LNCaP clone FGC (cell line): ENCODE results near the gene MPC2.

Experiments used
- DNase-seq: peaks from one replicate; pipeline ENCODE4 v3.0.0-alpha.2; 2011; ENCODE audit warnings: low read depth
- H3K4me3 ChIP-seq: 2 replicates; pipeline ENCODE4 v1.5.1; 2011; ENCODE audit warnings: mild to moderate bottlenecking, low read depth, low read length, control low read depth
- CTCF ChIP-seq: IDR thresholded peaks from 2 replicates; pipeline ENCODE4 v1.5.1; 2012; ENCODE audit warnings: mild to moderate bottlenecking; ENCODE audit not compliant: control insufficient read depth, insufficient read depth; ENCODE audit errors: extremely low read depth

The MPC2 gene

DNA sequence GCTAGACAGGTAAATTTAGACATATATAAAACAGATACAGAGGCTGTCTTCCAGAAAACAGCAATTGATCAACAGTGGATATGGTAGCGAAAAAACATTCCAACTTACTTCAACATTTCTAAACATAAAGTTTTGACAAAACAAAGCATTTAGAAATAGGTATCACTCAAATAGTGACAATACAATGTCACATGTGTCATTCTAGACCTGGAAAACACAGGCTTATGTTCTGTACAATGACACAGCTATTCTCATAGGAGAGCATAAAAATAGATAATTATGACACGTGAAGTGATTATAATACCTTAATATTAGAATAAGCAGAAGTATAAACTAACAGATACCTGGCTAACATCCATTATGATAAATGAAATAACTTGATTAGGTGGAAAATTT is 8.4 kb downstream of the MPC2 start:
- DNase-seq: no peak
- TF ChIP-seq CTCF: no peak

DNA sequence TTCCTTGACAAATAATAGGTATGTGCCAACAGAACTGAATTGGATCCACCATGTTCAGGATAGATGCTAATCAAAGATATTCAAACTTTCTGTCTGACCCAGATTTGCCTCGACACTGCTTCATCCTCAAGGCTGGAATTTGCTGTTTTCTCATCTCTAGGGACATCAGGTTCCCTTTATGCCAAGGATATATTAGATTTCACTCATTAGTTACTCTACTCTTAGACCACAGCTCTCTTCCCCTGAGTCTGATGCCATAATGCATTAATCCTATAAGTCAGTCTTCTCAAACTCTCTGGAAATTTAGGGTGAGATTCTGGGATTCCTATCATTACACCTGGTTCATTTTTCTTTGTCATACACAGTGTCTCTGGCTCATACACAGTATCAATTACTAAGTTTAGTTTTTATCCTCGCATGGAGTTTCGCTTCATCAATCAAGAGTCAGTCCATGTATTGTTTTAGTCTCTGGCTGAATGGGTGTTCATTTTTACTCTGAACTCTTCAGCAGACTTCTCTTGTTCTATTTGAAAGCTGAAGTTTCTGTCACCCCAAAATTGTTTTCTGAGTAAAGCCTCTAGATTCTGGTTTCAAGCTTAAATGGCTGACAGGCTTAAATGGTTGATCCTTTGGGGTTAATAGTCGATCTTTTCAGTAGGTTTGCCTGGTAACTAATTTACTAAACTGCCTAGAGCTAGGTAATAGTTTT is 9.7 kb downstream of the MPC2 start:
- H3K4me3 ChIP-seq: peak overlapping the region; percentile 48
- TF ChIP-seq CTCF: no peak
- no peak for DNase-seq

More for the DNA sequence above, 8.4 kb downstream of the MPC2 start:
- H3K4me3 ChIP-seq: peak overlapping the region; percentile 48

GRCh38 chr1:167926486-167926997 is 10.3 kb downstream of the MPC2 start:
- TF ChIP-seq CTCF: peak; percentile 80
- DNase-seq: peak; percentile 97
- H3K4me3 ChIP-seq: peak overlapping the region; percentile 48

DNA sequence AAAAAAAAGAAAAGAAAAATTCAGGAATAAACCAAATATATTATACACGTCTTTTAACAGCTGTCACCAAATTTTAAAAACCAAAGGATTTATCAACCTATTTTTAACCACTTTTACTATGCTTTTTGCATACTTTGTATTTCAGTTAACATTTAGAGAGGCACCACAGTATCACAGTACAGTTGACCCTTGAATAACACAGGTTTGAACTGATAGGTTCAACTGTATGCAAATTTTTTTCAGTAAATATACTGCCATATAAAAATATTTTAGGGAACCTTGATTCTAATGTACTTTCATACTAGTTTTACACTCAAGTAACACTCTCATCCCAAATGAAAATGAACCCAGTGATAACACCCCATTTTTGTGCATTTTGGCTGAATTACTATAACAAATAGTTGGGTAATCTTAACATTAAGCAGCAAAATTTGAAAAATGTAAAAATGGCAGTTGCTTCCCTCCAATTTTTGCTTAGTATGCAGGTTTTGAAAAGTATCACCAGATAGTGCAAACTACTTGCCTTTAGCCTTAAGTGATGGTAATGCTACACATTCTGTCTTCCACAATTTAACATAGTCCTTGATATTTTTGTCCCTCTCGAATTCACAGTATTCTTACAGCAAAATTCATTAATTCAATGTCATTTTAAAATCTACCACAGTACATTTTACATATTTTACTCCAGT is 12.2 kb downstream of the MPC2 start:
- no peak for DNase-seq
- no peak for TF ChIP-seq CTCF
- H3K4me3 ChIP-seq: no peak overlapping the region

- H3K4me3 ChIP-seq: no peak overlapping the region
- no peak for DNase-seq
- no peak for TF ChIP-seq CTCF
Measured at GRCh38 chr1:167924102-167924501, 12.8 kb downstream of the MPC2 start.

DNA sequence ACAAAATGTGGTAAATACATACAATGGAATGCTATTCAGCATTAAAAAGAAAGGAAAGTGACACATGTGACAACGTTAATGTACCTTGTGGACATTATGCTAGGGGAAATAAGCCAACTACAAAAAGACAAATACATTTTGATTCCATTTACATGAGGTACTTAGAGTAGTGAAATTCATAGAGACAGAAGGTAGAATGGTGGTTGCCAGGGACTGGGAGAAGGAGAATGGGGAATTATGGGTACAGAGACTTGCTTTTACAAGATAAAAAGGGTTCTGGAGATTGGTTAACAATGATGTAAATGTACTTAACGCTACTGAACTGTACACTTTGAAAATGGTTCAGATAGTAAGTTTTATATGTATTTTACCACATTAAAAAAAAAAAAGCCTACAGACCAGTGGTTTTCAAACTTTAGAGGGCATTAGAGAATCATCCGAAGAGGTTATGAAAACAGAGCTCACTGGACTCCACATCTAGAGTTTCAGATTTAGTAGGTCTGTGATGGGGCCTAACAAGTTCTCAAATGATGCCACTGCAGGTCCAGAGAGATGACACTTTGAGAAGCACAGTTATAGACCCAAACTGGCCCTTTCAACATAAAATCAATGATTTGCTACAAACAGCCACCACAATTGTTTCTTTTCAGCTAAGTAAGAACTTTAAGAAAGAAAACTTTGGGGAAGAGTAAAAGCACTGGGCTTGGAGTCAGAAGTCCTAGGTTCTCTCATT is 13.4 kb downstream of the MPC2 start:
- no peak for DNase-seq
- no peak overlapping the region for H3K4me3 ChIP-seq
- no peak for TF ChIP-seq CTCF
